NCI-H2029 (cell line): ENCODE measurements around the gene SIGLEC6.
A peak's percentile ranks its signal among the peaks of the same experiment; 100 is the strongest.

ENCODE experiments used
- DNase-seq: peaks from one replicate; lab custom pipeline; 2025; lab: John Stamatoyannopoulos, UW

The SIGLEC6 gene

GRCh38 chr19:51531349-51532315 is at the start of gene SIGLEC6:
SIGLEC6 (minus strand) TSS chr19:51531670; CDS start chr19:51531648, 22 bp downstream.
- DNase-seq: no peak

DNA sequence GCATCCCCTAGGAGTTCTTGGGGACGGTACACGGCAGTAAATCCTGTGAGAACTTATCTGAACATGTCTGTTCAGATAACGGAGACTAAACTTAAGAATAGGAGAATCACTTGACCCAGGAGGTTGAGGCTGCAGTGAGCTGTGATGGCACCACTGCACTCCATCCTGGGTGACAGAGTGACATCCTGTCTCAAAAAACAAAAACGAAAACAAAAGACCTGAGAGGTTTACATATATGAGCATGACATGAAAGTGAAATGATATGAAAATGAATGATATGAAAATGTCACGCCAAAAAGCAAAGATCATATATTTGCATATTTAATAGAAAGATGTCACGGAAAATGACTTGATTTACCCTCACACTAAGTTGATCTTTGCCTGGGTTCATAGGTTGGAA is 45.4 kb upstream of the SIGLEC6 start:
- DNase-seq: no peak

GRCh38 chr19:51573331-51573730 is 41.9 kb upstream of the SIGLEC6 start:
- DNase-seq: no peak

GRCh38 chr19:51572908-51573307 is 41.4 kb upstream of the SIGLEC6 start:
- DNase-seq: no peak

DNA sequence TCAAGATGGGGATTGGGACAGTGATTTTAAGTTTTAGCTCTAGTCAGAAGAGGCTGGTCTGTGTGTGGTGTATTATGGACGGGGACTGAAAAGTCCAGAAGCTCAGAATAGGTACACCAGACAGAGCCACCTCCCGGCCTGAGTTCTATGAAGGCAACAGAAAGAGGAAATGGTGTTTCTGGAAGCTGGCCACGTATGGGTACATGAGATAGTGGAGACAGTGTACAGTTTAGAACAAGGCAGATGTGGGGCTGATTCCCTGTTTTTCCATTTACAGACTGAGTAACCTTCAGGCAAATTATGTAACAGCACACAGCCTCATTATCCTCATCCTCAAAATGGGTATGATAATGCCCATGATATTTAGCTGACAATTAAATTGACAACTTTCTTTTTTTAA is 40.9 kb upstream of the SIGLEC6 start:
- no peak for DNase-seq

- DNase-seq: no peak
These were observed 40.1 kb upstream of the SIGLEC6 start for GRCh38 chr19:51571599-51571998.

- peak; percentile 15 for DNase-seq
These were observed 39.6 kb upstream of the SIGLEC6 start, which contains the start of gene ZNF175 for GRCh38 chr19:51570962-51571575. ZNF175 (plus strand) TSS chr19:51571283; CDS start chr19:51573330, 2,047 bp downstream.

DNA sequence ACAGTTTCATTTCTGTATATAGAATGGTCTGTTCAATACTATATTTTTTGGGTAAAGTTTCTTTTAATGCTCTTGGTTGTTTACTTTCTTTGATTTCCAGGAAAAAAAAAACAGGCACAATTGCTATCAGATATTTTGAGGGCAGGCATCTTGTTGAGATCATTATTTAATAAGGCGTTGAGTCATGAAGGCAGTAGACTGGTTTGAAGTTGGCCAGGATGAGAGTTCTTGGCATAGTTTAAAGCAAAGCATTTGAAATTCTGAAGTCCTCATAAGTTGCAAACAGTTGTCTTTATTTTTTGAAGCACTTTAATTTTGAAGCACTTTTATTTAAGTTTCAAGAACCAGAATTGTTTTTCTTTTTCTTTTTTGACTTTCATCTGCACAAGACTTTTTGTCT is 37.0 kb upstream of the SIGLEC6 start:
- no peak for DNase-seq

DNA sequence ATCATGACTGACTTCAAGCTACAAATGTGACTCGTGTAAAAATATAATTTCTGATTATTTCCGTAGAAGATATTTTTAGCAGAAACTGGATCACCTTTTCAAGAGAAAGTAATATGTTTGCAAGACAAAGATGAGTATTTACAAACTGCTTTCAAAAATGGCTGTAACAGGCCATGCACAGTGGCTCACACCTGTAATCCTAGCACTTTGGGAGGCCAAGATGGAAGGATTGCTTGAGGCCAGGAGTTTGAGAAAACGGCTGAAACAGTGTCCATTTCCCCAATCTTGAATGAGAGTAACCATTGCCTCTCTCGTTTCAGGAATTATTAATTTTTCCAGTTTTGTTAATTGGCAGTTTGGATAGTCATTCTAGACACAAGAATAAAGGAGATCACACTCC is 36.1 kb upstream of the SIGLEC6 start:
- no peak for DNase-seq

DNA sequence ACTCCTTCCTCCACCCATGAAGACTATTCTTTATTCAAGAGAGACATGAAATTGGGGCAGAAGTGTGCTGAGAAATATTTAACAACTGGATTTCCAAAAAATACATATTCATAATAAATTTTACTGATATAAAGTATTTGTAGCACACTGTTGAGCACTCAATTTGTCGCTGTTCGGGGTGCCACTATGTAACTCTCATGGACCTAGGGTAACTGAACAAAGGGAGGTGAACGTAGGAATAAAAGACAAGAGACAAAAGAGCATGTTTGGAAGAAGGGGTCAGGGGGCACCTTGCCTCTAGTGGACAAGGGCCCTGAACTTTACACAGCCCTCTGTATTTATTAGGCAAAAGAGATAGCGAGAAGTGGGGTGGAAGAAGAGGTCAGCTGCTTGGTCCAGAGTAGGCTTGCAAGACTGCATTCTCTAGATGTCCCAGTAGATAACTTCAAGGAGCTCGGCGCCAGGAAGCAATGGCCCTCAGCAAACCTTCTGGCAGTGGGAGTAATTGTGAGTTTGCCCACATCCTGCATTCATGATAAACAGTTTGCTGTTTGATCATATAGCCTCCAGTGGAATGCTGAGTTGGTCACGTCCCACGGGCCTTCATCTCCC is 35.1 kb upstream of the SIGLEC6 start:
- DNase-seq: no peak

GRCh38 chr19:51565583-51565982 is 34.1 kb upstream of the SIGLEC6 start:
- no peak for DNase-seq

GRCh38 chr19:51564791-51565190 is 33.3 kb upstream of the SIGLEC6 start:
- no peak for DNase-seq

DNA sequence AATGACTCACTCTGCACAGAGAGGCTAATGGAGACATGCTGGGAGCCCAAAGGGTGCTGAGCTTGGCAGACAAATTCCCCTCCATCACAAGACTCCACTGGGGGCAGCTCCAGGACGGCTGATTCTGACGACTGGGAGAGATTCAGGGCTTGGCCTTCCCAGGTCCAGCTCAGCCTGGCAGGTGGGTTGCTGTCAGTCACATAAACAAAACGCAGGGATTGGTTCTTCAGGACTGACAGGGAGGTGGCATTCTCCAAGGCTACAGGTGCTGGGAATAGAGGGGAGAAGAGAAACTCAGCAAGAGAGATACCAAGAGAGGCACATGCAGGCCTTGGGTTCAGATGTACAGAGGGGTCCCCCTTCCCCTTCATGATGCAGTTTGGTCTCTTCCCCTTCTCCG is 28.9 kb upstream of the SIGLEC6 start:
- no peak for DNase-seq

DNA sequence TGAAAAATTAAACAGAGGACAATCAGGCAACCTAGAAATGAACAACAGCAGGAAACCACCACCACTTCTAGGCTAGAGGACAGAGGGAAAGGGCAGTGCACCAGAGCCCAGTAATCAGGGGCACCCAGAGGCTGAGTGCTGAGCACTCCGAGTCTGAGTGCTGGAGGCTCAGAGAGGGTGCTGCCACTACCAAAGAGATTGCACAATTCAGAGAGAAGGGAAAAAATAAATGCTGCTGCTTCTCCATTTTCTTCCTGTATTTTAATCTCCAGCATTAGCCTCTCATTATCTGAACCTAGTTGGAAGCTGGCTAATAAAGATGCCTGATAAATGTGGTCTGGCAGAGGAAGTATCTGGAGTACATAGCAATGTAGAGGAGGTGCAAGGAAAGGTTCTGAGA is 27.8 kb upstream of the SIGLEC6 start:
- DNase-seq: no peak

GRCh38 chr19:51552996-51553725 is 21.7 kb upstream of the SIGLEC6 start:
- no peak for DNase-seq

GRCh38 chr19:51552608-51552995 is 21.1 kb upstream of the SIGLEC6 start:
- DNase-seq: no peak

DNA sequence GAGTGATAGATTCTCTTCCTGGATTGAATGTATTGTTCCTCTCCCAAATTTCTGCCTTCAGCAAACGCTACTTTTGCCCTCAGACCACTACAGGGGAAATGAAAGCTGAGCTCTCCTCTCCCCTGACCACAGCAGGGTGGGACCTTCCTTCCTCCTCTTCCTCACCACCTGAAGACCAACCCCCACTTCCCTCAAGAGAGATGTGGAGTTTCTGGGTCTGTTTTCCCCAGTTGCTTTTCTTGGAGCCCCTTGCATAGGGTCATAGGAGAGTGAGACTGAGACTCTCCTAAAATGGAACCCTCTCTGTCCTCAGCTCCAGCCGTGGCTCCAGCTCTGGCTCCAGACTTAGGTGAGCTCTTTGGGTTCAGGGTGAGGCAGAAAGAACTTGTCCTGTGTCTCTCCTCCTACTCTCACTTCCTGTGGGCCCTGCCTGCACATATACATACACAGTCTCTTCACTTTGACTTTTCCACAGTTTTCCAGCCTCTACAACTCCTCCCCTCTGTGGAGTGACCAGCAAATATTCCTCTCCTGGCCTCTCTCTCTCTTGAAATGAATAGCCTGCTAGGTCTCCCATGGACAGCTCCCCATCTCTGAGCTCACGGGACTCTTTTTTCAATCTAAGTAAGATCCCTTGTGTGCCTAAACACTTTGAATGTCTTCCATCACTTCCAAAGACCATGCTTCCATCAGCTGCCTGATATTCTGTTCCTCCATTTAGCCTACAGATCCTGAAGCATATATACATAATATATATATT is 20.4 kb upstream of the SIGLEC6 start:
- no peak for DNase-seq

GRCh38 chr19:51550848-51551672 is 19.6 kb upstream of the SIGLEC6 start:
- no peak for DNase-seq

GRCh38 chr19:51549533-51550324 is 18.3 kb upstream of the SIGLEC6 start:
- no peak for DNase-seq

GRCh38 chr19:51548891-51549305 is 17.4 kb upstream of the SIGLEC6 start:
- no peak for DNase-seq
